ENCODE results near the gene ZNF765.
"Not testable (repeated sequence)": the region's sequence is repeated elsewhere in the genome, so short reads cannot be mapped to it uniquely, and the experiment has no call there.

The ZNF765 gene

GRCh38 chr19:53389571-53389970, 5.4 kb upstream of the ZNF765 start:
- H3K27ac ChIP-seq (ENCODE audit: extremely low read depth, low read depth, low read length) = no peak overlapping the region
- CTCF ChIA-PET = interaction anchor here (0.6 kb wide), 1 partner anchor 1089 kb away, joined by 3 read pairs; no protein-coding TSS in a partner anchor
- POLR2A ChIA-PET = interaction anchor here (0.6 to 1.8 kb wide), 2 partner anchors 11 to 131 kb away, joined by 3 to 4 read pairs; no protein-coding TSS in a partner anchor
- no peaks in the 10 kb centered on the region for H3K4me1 ChIP-seq (ENCODE audit: control insufficient read depth, insufficient read depth, low read length)
- TF ChIP-seq ZNF148 (tag by site-specific recombination; IDR thresholded peaks at IDR 0.05; ENCODE audit: borderline replicate concordance) (no peak), ZNF239 (tag by site-specific recombination; IDR thresholded peaks at IDR 0.05) (no peak), ZNF544 (tag by site-specific recombination; IDR thresholded peaks at IDR 0.05) (no peak), ZNF174 (tag by site-specific recombination; IDR thresholded peaks at IDR 0.05) (no peak), ZNF394 (tag by site-specific recombination; IDR thresholded peaks at IDR 0.05; ENCODE audit: borderline replicate concordance) (no peak), ZNF211 (tag by site-specific recombination; IDR thresholded peaks at IDR 0.05; ENCODE audit: low read depth) (no peak), SETDB1 (IDR thresholded peaks at IDR 0.05; ENCODE audit: insufficient read length, low read length) (no peak)
- no peaks in the 10 kb centered on the region for H3K36me3 ChIP-seq (ENCODE audit: control insufficient read depth in 2 of 2, insufficient read depth in 1 of 2, low read length in 2 of 2)
- H3K4me3 ChIP-seq (ENCODE audit: low read depth, low read length) = no peak overlapping the region
- H3K9me3 ChIP-seq (ENCODE audit: control insufficient read depth, insufficient read depth, low read depth, low read length) = no peaks in the 10 kb centered on the region; the same call in 1 of the 2 replicates

- TF ChIP-seq KLF1 (tag by site-specific recombination; IDR thresholded peaks at IDR 0.05) = peak; percentile 40; the same call in 1 of the 2 replicates
- TF ChIP-seq GLI4 (tag by site-specific recombination; IDR thresholded peaks at IDR 0.05) = no peak
- H3K27ac ChIP-seq (ENCODE audit: extremely low read depth, low read depth, low read length) = no peak overlapping the region
- H3K36me3 ChIP-seq (ENCODE audit: control insufficient read depth in 2 of 2, insufficient read depth in 1 of 2, low read length in 2 of 2) = no peaks in the 10 kb centered on the region
- no peak overlapping the region for H3K4me3 ChIP-seq (ENCODE audit: low read depth, low read length)
- no peaks in the 10 kb centered on the region; the same call in 1 of the 2 replicates for H3K9me3 ChIP-seq (ENCODE audit: control insufficient read depth, insufficient read depth, low read depth, low read length)
- CTCF ChIA-PET = no interaction called here
- POLR2A ChIA-PET = no interaction called here
- no peaks in the 10 kb centered on the region for H3K4me1 ChIP-seq (ENCODE audit: control insufficient read depth, insufficient read depth, low read length)
Measured at GRCh38 chr19:53389978-53390377, 5.0 kb upstream of the ZNF765 start.

GRCh38 chr19:53394522-53394973, 401 bp upstream of the ZNF765 start:
- Histone ChIP-seq H3K9me3 (ENCODE audit: control insufficient read depth, insufficient read depth, low read depth, low read length) (no peaks in the 10 kb centered on the region; the same call in 1 of the 2 replicates), H3K4me1 (ENCODE audit: control insufficient read depth, insufficient read depth, low read length) (no peaks in the 10 kb centered on the region), H3K27ac (ENCODE audit: extremely low read depth, low read depth, low read length) (no peak overlapping the region), H3K36me3 (ENCODE audit: control insufficient read depth in 2 of 2, insufficient read depth in 1 of 2, low read length in 2 of 2) (peaks cover 10 to 13% of the 10 kb centered on the region in 2 experiments), H3K4me3 (ENCODE audit: low read depth, low read length) (peak overlapping the region; percentile 87)
- CTCF ChIA-PET = no interaction called here
- TF ChIP-seq PRDM1 (tag by site-specific recombination; IDR thresholded peaks at IDR 0.05) (peak; percentile 51; the same call in 1 of the 2 replicates), ZNF155 (tag by site-specific recombination; IDR thresholded peaks at IDR 0.05) (no peak)
- POLR2A ChIA-PET = interaction anchor here (0.7 to 1.2 kb wide), 3 partner anchors 13 to 126 kb away, joined by 3 to 7 read pairs (median 6); partner anchors contain the start of gene ZNF845

DNA sequence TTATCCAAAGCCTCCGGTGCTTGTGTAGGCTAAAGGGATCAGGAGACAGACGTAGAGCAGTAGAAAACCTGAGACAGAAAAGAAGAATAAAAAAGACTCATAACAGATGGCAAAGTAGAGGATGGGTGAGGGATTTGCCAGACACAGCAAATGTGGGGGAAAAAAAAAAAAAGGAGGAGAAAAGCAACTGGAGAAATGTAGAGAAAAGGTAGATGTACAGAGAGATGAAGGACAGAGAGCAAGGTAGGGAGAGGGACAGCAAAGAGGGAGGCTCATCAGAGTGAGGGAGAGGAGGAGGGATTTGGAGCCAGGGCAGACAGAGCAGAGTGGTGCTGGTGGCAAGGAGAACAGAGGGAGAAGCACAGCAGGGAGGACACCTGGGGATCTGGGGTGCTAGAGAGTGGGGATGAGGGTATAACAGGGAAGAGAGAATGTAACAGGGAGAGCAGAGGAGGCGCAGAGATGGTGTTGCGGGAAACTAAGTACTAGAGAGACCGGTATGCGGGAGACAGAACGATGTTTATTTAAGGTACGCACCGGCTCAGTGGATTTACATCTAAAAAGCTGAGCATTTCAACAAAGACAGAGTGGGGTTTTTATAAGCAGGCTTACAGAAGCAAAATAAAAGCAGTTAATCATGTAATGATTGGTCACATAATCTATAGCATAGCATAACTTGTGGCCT, 1.0 kb downstream of the ZNF765 start:
- CTCF ChIA-PET = interaction anchor here (0.6 kb wide), 2 partner anchors 16 to 518 kb away, joined by 4 to 5 read pairs; no protein-coding TSS in a partner anchor
- H3K4me1 ChIP-seq (ENCODE audit: control insufficient read depth, insufficient read depth, low read length); H3K27ac ChIP-seq (ENCODE audit: extremely low read depth, low read depth, low read length); H3K9me3 ChIP-seq (ENCODE audit: control insufficient read depth, insufficient read depth, low read depth, low read length): not testable (repeated sequence)
- TF ChIP-seq ZBTB17 (tag by site-specific recombination; IDR thresholded peaks at IDR 0.05) (peak; percentile 33; the same call in 1 of the 2 replicates), ZNF335 (tag by site-specific recombination; conservative IDR thresholded peaks at IDR 0.05) (peak; percentile 76), ZNF391 (tag by site-specific recombination; IDR thresholded peaks at IDR 0.05; ENCODE audit: borderline replicate concordance, low read depth) (peak; percentile 17; the same call in 1 of the 2 replicates), ZNF366 (tag by site-specific recombination; conservative IDR thresholded peaks at IDR 0.05) (0 out of 2 replicates have a peak, but pooled peaks have one; percentile 16), ZNF10 (tag by site-specific recombination; IDR thresholded peaks at IDR 0.05) (peak; percentile 43; the same call in 1 of the 2 replicates), PRDM1 (tag by site-specific recombination; IDR thresholded peaks at IDR 0.05) (peak; percentile 72)
- POLR2A ChIA-PET = interaction anchor here (1.0 to 1.2 kb wide), 2 partner anchors 30 to 125 kb away, joined by 3 to 7 read pairs; no protein-coding TSS in a partner anchor
- peaks cover 24 to 26% of the 10 kb centered on the region in 2 experiments for H3K36me3 ChIP-seq (ENCODE audit: control insufficient read depth in 2 of 2, insufficient read depth in 1 of 2, low read length in 2 of 2)
- H3K4me3 ChIP-seq (ENCODE audit: low read depth, low read length) = peak overlapping the region; percentile 87

All from HEK293 (cell line).